Sigmoid colon (tissue), 4 donors: ENCODE results near the gene SGSM2.

ENCODE experiments used
- CTCF ChIP-seq, 4 experiments: fragments of 450-650 bp in 3 of 4; fragments of 200-600 bp in 1 of 4; IDR thresholded peaks; one replicate each; pipeline ENCODE4 v1.5.1; 2016 to 2019; ENCODE audit warnings: antibody characterized with exemption in 4 of 4, mild to moderate bottlenecking in 3 of 4, moderate library complexity in 2 of 4
- EP300 ChIP-seq, 4 donors: sonication (generic); formaldehyde crosslinking; IDR thresholded peaks; one replicate each; pipeline ENCODE4 v1.6.1; 2017; ENCODE audit warnings: antibody characterized with exemption in 4 of 4
- POLR2A ChIP-seq, 2 donors: fragments of 450-650 bp; IDR thresholded peaks; one replicate each; pipeline ENCODE4 v1.6.1; 2016; ENCODE audit warnings: antibody characterized with exemption in 2 of 2, mild to moderate bottlenecking in 2 of 2, moderate library complexity in 2 of 2
- POLR2AphosphoS5 ChIP-seq, 4 donors: sonication (generic); formaldehyde crosslinking; IDR thresholded peaks; one replicate each; pipeline ENCODE4 v1.6.1; 2017; ENCODE audit warnings: antibody characterized with exemption in 4 of 4

GRCh38 chr17:2346475-2346874 lies 9.2 kb downstream of the SGSM2 start:
- no peak for TF ChIP-seq CTCF (IDR thresholded peaks at IDR 0.05)
- TF ChIP-seq POLR2AphosphoS5 (IDR thresholded peaks at IDR 0.05) = no peak
- no peak for TF ChIP-seq POLR2A (IDR thresholded peaks at IDR 0.05)
- TF ChIP-seq EP300 (IDR thresholded peaks at IDR 0.05) = no peak
